Prostate gland (tissue), 2 donors: ENCODE data around the gene NHLH1. TPM values are rescaled to one million over a fixed set of nuclear protein-coding genes. Genes with fewer than 3 reads are reported as not detected.

Source experiments
- DNase-seq: peaks from one replicate; pipeline ENCODE4 v3.0.0-alpha.2; 2019; ENCODE audit warnings: low spot score
- H3K27ac ChIP-seq, 2 donors: fragments of 200-600 bp; sonication (generic); 2 replicates each; pipeline ENCODE4 v1.5.1; 2017 to 2019
- H3K27me3 ChIP-seq: fragments of 200-600 bp; sonication (generic); replicated peaks from 2 replicates; pipeline ENCODE4 v1.5.1; 2019; ENCODE audit not compliant: insufficient read depth
- H3K36me3 ChIP-seq, 2 donors: fragments of 200-600 bp; sonication (generic); 1 replicate in 1 of 2; 2 replicates in 1 of 2; pipeline versions ENCODE4 v1.5.1 to v1.8.1; 2017 to 2019
- H3K4me1 ChIP-seq: fragments of 200-600 bp; sonication (generic); replicated peaks from 2 replicates; pipeline ENCODE4 v1.5.1; 2019
- H3K4me3 ChIP-seq, 2 donors: fragments of 200-600 bp; sonication (generic); 2 replicates each; pipeline ENCODE4 v1.5.1; 2017 to 2019
- H3K9me3 ChIP-seq: fragments of 200-600 bp; sonication (generic); 2 replicates; pipeline ENCODE4 v1.5.1; 2017
- POLR2A ChIP-seq: fragments of 450-650 bp; IDR thresholded peaks from one replicate; pipeline ENCODE4 v1.6.1; 2016; ENCODE audit warnings: antibody characterized with exemption, mild to moderate bottlenecking
- POLR2AphosphoS5 ChIP-seq: sonication (generic); formaldehyde crosslinking; IDR thresholded peaks from one replicate; pipeline ENCODE4 v1.6.1; 2017; ENCODE audit warnings: antibody characterized with exemption
- WGBS: methylation state at CpG from one replicate; pipeline ENCODE4 v1.1.5; 2018; 5-methylcytosine and 5-hydroxymethylcytosine counted together
- intact Hi-C: fragments of 100-400 bp; cut with DNase I; formaldehyde crosslinking; loops from one replicate; pipeline ENCODE4 v1.14.2; 2022
- total RNA-seq, 2 donors: library from RNA; depleted of rRNA; stranded (reverse); fragments of >200 nt; gene quantifications; one replicate each; pipeline ENCODE4 v1.1.0, GENCODE V29; 2016
- TF ChIP-seq, protein P1 (sequence below), 4 experiments: fragments of 200-600 bp in 2 of 4; fragments of 450-650 bp in 2 of 4; sonication (generic) in 2 of 4; IDR thresholded peaks; 1 replicate in 3 of 4; 2 replicates in 1 of 4; pipeline ENCODE4 v1.5.1; 2016 to 2019; ENCODE audit warnings: antibody characterized with exemption in 4 of 4, mild to moderate bottlenecking in 2 of 4, moderate library complexity in 2 of 4

The NHLH1 gene
- total RNA-seq, 2 donors from 2014 or later: not detected

DNA sequence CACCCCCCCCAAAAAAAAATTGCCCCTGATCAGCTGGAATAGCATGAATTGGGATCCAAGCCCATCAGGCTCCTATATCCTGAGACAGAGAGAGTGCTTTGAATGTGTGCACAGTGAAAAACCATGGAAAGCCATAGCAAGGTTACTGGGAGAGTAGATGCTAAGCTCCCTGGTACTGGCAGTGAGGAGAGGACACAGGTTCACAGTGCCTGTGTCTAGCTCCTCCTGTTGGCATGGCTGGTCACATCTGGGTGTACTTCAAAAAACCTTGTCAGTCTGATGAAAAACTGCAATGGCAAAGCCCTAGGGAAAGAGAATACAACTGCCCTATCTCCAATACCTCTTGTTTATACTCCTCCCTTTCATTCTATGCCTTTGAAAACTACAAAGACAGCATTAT is 36.8 kb upstream of the NHLH1 start:
- Histone ChIP-seq H3K9me3 (no peaks in the 10 kb centered on the region), H3K27ac (no peak overlapping the region), H3K4me3 (no peak overlapping the region), H3K36me3 (peaks cover 0 to 14% of the 10 kb centered on the region in 2 donors), H3K4me1 (no peaks in the 10 kb centered on the region), H3K27me3 (no peaks in the 10 kb centered on the region)
- TF ChIP-seq POLR2AphosphoS5: no peak
- TF ChIP-seq, protein P1, sequence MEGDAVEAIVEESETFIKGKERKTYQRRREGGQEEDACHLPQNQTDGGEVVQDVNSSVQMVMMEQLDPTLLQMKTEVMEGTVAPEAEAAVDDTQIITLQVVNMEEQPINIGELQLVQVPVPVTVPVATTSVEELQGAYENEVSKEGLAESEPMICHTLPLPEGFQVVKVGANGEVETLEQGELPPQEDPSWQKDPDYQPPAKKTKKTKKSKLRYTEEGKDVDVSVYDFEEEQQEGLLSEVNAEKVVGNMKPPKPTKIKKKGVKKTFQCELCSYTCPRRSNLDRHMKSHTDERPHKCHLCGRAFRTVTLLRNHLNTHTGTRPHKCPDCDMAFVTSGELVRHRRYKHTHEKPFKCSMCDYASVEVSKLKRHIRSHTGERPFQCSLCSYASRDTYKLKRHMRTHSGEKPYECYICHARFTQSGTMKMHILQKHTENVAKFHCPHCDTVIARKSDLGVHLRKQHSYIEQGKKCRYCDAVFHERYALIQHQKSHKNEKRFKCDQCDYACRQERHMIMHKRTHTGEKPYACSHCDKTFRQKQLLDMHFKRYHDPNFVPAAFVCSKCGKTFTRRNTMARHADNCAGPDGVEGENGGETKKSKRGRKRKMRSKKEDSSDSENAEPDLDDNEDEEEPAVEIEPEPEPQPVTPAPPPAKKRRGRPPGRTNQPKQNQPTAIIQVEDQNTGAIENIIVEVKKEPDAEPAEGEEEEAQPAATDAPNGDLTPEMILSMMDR (IDR thresholded peaks at IDR 0.05): no peak
- no peak for TF ChIP-seq POLR2A
- intact Hi-C loops: no loop called here
- no peak for DNase-seq

DNA sequence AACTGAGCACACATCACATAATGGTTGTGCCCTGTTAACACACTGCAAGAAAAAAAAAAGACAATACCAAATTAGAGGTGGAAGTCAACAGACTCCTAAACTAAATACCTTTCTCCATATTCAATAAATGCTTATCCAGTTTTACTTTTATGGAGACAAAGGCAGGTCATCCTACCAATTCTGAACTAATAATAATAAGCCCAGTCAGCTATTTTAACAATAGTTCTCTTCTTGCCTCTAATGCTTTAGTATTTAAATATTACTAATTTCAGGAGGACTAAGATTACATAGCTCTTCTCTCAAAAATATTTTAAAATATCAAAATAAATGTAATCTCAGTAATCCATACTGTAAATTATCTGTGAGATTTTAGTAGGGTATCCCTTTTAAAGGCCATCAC is 34.4 kb upstream of the NHLH1 start:
- H3K36me3 ChIP-seq: peaks cover 0 to 14% of the 10 kb centered on the region in 2 donors

DNA sequence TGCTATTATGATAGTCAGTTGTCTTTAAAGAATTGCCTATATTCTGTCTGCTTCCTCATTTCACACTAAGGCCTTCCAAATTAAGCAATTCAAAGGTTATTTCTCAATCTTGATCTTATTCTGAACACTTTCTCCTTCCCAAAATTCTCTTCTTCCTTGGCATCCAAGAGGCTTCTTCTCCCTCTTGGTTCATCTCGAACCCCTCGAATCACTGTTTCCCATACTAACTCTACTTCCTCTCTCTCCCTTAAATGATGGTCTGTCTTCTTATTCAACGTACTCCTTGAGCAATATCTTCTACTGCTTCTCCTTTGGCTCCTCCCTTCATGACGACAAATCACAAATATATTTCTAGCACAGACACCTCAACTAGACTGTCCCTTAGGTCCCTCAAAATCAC is 28.3 kb upstream of the NHLH1 start:
- Histone ChIP-seq H3K9me3 (no peaks in the 10 kb centered on the region), H3K4me3 (no peak overlapping the region), H3K36me3 (peaks cover 0 to 4% of the 10 kb centered on the region in 2 donors), H3K27me3 (no peaks in the 10 kb centered on the region), H3K4me1 (peaks cover 4% of the 10 kb centered on the region), H3K27ac (no peak overlapping the region)
- DNase-seq: no peak
- TF ChIP-seq, protein P1 (IDR thresholded peaks at IDR 0.05): no peak
- TF ChIP-seq POLR2AphosphoS5: no peak
- TF ChIP-seq POLR2A: no peak
- 90% methylated on average over 4 of the region's 4 CpGs for whole genome bisulfite sequencing
- intact Hi-C loops: no loop called here

More for the DNA sequence above, 34.4 kb upstream of the NHLH1 start:
- Histone ChIP-seq H3K27me3 (no peaks in the 10 kb centered on the region), H3K27ac (no peak overlapping the region), H3K4me3 (no peak overlapping the region), H3K9me3 (no peaks in the 10 kb centered on the region), H3K4me1 (no peaks in the 10 kb centered on the region)
- DNase-seq: no peak
- intact Hi-C loops: no loop called here
- TF ChIP-seq, protein P1 (IDR thresholded peaks at IDR 0.05): no peak
- TF ChIP-seq POLR2A (no peak), POLR2AphosphoS5 (no peak)

DNA sequence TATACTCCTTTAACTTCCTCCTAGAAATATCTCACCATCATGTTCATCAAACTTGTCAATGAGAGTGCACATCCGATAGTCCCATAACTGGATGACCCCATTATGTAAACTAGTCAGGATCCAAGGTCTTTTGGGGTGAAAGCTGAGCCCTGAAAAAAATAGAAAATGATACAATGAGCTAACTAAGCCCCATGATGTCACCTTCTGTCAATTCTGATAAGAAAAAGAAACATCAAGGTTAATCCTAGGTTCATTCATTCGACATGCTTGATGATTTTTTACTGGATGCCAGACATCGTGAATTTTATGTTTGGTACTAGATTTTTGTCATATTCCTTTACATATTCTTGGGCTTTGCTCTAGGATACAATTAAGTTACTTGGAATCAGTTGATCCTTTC is 26.7 kb upstream of the NHLH1 start:
- 78% methylated on average over 3 of the region's 3 CpGs for WGBS
- TF ChIP-seq POLR2A (no peak), POLR2AphosphoS5 (no peak)
- TF ChIP-seq, protein P1 (IDR thresholded peaks at IDR 0.05): no peak
- H3K4me1 ChIP-seq: peaks cover 4% of the 10 kb centered on the region
- intact Hi-C loops: no loop called here
- peaks cover 0 to 4% of the 10 kb centered on the region in 2 donors for H3K36me3 ChIP-seq
- no peaks in the 10 kb centered on the region for H3K27me3 ChIP-seq
- H3K4me3 ChIP-seq: no peak overlapping the region
- H3K27ac ChIP-seq: no peak overlapping the region
- DNase-seq: no peak
- no peaks in the 10 kb centered on the region for H3K9me3 ChIP-seq

DNA sequence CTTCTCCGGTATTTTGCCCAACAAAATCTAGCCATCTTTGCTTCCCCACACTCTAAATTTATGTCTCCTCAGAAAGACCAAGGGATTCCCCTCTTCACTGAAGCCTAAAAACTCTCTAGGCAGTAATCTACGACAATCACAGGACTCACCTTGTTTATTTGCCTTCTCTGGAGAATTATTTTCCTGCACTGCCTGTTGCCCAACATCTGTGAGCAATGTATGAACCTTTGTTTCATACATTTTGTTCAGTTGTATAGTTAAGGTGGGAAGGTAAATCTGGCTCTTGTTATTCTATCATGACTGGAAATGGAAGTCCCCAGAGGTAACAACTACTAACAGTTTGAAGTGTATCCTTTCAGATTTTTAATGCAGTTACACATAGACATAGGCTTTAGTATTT is 26.0 kb upstream of the NHLH1 start:
- H3K4me3 ChIP-seq: no peak overlapping the region
- intact Hi-C loops: no loop called here
- WGBS: 66% methylated on average over 2 of the region's 2 CpGs
- no peak for DNase-seq
- H3K4me1 ChIP-seq: peaks cover 4% of the 10 kb centered on the region
- no peak overlapping the region for H3K27ac ChIP-seq
- H3K27me3 ChIP-seq: no peaks in the 10 kb centered on the region
- TF ChIP-seq, protein P1 (IDR thresholded peaks at IDR 0.05): no peak
- TF ChIP-seq POLR2A (no peak), POLR2AphosphoS5 (no peak)
- H3K9me3 ChIP-seq: no peaks in the 10 kb centered on the region
- peaks cover 0 to 4% of the 10 kb centered on the region in 2 donors for H3K36me3 ChIP-seq
